PC-9 (cell line): ENCODE measurements around the gene SMIM14.

Experiments
- CTCF ChIP-seq: fragments of 200-600 bp; sonication (generic); conservative IDR thresholded peaks from 2 replicates; pipeline ENCODE4 v1.6.1; 2017; ENCODE audit warnings: mixed run types, antibody characterized with exemption, mild to moderate bottlenecking, moderate library complexity
- EZH2 ChIP-seq: fragments of 200-600 bp; sonication (generic); IDR thresholded peaks from 2 replicates; pipeline ENCODE4 v1.8.0; 2017; ENCODE audit warnings: antibody characterized with exemption, low read depth

GRCh38 chr4:39648827-39649558, 10.3 kb upstream of the SMIM14 start:
- TF ChIP-seq CTCF (no peak), EZH2 (no peak)
